Activated CD4-positive, alpha-beta memory T cell treated with anti-CD3 and anti-CD28 coated beads, Interleukin-2, amount 10 ng/mL, durations not matched to agents 7 days and 5 days (primary cell): ENCODE results near the gene DYRK3. TPM values are rescaled to one million over a fixed set of nuclear protein-coding genes. Genes with fewer than 3 reads are reported as not detected.
A peak's percentile ranks its signal among the peaks of the same experiment; 100 is the strongest.

ENCODE experiments used
- CTCF ChIA-PET: fragments of 350-600 bp; sonication (Branson Sonifier 250); formaldehyde crosslinking; loops from one replicate; lab custom pipeline; 2021; ENCODE audit warnings: antibody characterized with exemption, inconsistent platforms; lab: Charles Lee
- POLR2A ChIA-PET: fragments of 350-600 bp; sonication (Branson Sonifier 250); formaldehyde crosslinking; loops from one replicate; lab custom pipeline; 2021; ENCODE audit warnings: antibody characterized with exemption; lab: Charles Lee
- DNase-seq: peaks from one replicate; pipeline ENCODE4 v3.0.0-alpha.2; 2020
- H3K27ac Mint-ChIP-seq: one replicate; pipeline ENCODE4 v1.8.0; 2021; ENCODE audit warnings: mild to moderate bottlenecking, mixed read lengths
- H3K27me3 Mint-ChIP-seq: one replicate; pipeline ENCODE4 v1.8.0; 2021; ENCODE audit warnings: mixed read lengths
- H3K36me3 Mint-ChIP-seq: one replicate; pipeline ENCODE4 v1.8.0; 2021; ENCODE audit warnings: low read depth, mixed read lengths
- H3K4me1 Mint-ChIP-seq: one replicate; pipeline ENCODE4 v1.8.0; 2021; ENCODE audit warnings: mixed read lengths
- H3K4me3 Mint-ChIP-seq: one replicate; pipeline ENCODE4 v1.8.0; 2021; ENCODE audit warnings: mild to moderate bottlenecking, mixed read lengths
- H3K9me3 Mint-ChIP-seq: one replicate; pipeline ENCODE4 v1.8.0; 2021; ENCODE audit warnings: mixed read lengths
- total RNA-seq, 2 experiments: library from RNA; stranded (reverse); gene quantifications; one replicate each; pipeline ENCODE4 v1.2.3, GENCODE V29; 2021

Gene DYRK3
- total RNA-seq, 2 experiments from 2014 or later = 8.8 to 9.2 TPM

GRCh38 chr1:206676499-206676898 is 41.2 kb downstream of the DYRK3 start:
- H3K27ac Mint-ChIP-seq = no peak overlapping the region
- no peak overlapping the region for H3K4me3 Mint-ChIP-seq
- H3K36me3 Mint-ChIP-seq = no peaks in the 10 kb centered on the region
- no peaks in the 10 kb centered on the region for H3K9me3 Mint-ChIP-seq
- ChIA-PET CTCF (interaction anchor here (1.0 to 1.8 kb wide), 5 partner anchors 9 to 236 kb away, joined by 3 to 6 read pairs (median 5); no protein-coding TSS in a partner anchor), POLR2A (no interaction called here)
- DNase-seq = no peak
- peaks cover 21% of the 10 kb centered on the region for H3K4me1 Mint-ChIP-seq
- H3K27me3 Mint-ChIP-seq = no peaks in the 10 kb centered on the region

DNA sequence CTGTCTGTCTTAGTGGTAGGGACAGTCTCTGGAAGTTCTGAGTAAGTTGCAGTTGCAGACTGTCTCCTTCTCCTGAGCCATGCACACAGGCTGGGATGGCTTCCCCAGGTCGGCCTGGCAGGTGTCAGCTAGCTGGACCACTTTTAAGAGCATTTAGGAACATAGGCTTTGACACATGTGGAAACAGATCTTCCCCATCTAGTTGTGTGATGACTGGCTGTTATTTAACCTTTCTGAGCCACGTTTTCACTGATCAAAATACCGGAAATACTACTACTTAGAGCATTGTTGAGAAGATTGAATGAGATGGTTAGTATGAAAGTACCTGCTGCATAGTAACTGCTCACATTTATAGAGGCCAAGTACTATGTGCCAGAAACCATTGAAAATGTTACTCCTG is 43.2 kb downstream of the DYRK3 start:
- DNase-seq = no peak
- H3K27ac Mint-ChIP-seq = no peak overlapping the region
- no peaks in the 10 kb centered on the region for H3K27me3 Mint-ChIP-seq
- no peaks in the 10 kb centered on the region for H3K9me3 Mint-ChIP-seq
- no peak overlapping the region for H3K4me3 Mint-ChIP-seq
- ChIA-PET CTCF (interaction anchor here (2.0 kb wide), 1 partner anchor 14 kb away, joined by 5 read pairs; no protein-coding TSS in a partner anchor), POLR2A (interaction anchor here (0.7 kb wide), 1 partner anchor 196 kb away, joined by 4 read pairs; no protein-coding TSS in a partner anchor)
- H3K36me3 Mint-ChIP-seq = no peaks in the 10 kb centered on the region
- peaks cover 22% of the 10 kb centered on the region for H3K4me1 Mint-ChIP-seq

GRCh38 chr1:206679738-206680211 is 44.4 kb downstream of the DYRK3 start:
- ChIA-PET CTCF (interaction anchor here (0.6 to 2.0 kb wide), 5 partner anchors 12 to 373 kb away, joined by 3 to 5 read pairs (median 3); no protein-coding TSS in a partner anchor), POLR2A (interaction anchor here (1.0 kb wide), 1 partner anchor 9 kb away, joined by 3 read pairs; no protein-coding TSS in a partner anchor)
- Mint-ChIP-seq H3K9me3 (no peaks in the 10 kb centered on the region), H3K4me3 (no peak overlapping the region), H3K27ac (no peak overlapping the region), H3K4me1 (peaks cover 29% of the 10 kb centered on the region), H3K27me3 (peaks cover 4% of the 10 kb centered on the region), H3K36me3 (no peaks in the 10 kb centered on the region)
- no peak for DNase-seq

DNA sequence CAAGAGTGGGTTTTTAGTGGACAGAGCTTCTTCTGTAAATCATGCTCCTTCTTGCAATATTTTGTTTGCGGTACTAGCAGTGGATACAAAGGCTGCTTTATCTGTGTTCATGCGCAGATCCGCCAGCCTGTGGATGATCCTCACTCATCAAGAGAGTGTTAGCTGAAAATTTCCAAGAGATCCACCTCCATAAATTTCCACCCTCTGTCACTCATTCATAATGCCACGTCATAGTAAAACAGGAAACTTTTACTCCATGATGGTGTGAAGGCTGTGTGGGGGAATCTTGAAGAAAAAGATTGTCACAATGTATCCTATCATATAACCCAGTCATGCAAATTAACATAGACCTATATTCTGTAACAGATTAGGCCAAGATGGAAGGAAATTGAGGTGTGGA is 44.9 kb downstream of the DYRK3 start:
- peaks cover 29% of the 10 kb centered on the region for H3K4me1 Mint-ChIP-seq
- peaks cover 4% of the 10 kb centered on the region for H3K27me3 Mint-ChIP-seq
- no peaks in the 10 kb centered on the region for H3K36me3 Mint-ChIP-seq
- H3K27ac Mint-ChIP-seq = no peak overlapping the region
- ChIA-PET POLR2A (interaction anchor here (1.0 kb wide), 1 partner anchor 9 kb away, joined by 3 read pairs; no protein-coding TSS in a partner anchor), CTCF (interaction anchor here (0.6 to 2.0 kb wide), 4 partner anchors 13 to 137 kb away, joined by 3 to 5 read pairs (median 4); no protein-coding TSS in a partner anchor)
- no peak overlapping the region for H3K4me3 Mint-ChIP-seq
- DNase-seq = no peak
- H3K9me3 Mint-ChIP-seq = no peaks in the 10 kb centered on the region

DNA sequence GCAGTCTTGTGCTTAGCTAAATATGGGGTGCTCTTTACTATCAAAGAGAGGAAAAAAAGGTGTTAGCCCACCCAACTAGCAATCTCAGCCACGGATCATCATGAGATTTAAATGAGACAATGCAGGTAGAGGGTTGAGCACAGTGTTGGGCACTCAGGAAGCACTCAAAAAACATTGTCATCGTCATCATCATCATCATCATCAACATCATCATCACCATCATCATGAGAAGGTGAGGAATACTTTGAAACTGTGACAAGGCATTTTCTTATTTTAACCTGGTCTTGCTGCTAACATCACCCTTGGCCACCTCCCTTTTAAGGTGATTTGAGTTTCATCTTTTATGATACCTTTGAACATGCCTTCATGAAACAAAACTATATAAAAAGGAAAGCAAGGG is 46.0 kb downstream of the DYRK3 start:
- Mint-ChIP-seq H3K9me3 (no peaks in the 10 kb centered on the region), H3K36me3 (peaks cover 2% of the 10 kb centered on the region), H3K27ac (no peak overlapping the region), H3K27me3 (peaks cover 4% of the 10 kb centered on the region), H3K4me1 (peaks cover 29% of the 10 kb centered on the region), H3K4me3 (no peak overlapping the region)
- ChIA-PET POLR2A (no interaction called here), CTCF (no interaction called here)
- no peak for DNase-seq

- peaks cover 36% of the 10 kb centered on the region for H3K4me1 Mint-ChIP-seq
Measured at GRCh38 chr1:206682111-206682510, 46.8 kb downstream of the DYRK3 start.

GRCh38 chr1:206683313-206683712 is 48.0 kb downstream of the DYRK3 start:
- H3K4me3 Mint-ChIP-seq = no peak overlapping the region
- H3K9me3 Mint-ChIP-seq = no peaks in the 10 kb centered on the region
- peaks cover 48% of the 10 kb centered on the region for H3K4me1 Mint-ChIP-seq
- DNase-seq = no peak
- POLR2A ChIA-PET = interaction anchor here (1.1 to 1.7 kb wide), 4 partner anchors 16 to 74 kb away, joined by 3 to 6 read pairs (median 6); partner anchors contain the start of genes DYRK3 and EIF2D
- CTCF ChIA-PET = interaction anchor here (1.8 kb wide), 1 partner anchor 204 kb away, joined by 4 read pairs; no protein-coding TSS in a partner anchor
- H3K36me3 Mint-ChIP-seq = peaks cover 2% of the 10 kb centered on the region
- no peak overlapping the region for H3K27ac Mint-ChIP-seq
- H3K27me3 Mint-ChIP-seq = peaks cover 4% of the 10 kb centered on the region

More at GRCh38 chr1:206682111-206682510, 46.8 kb downstream of the DYRK3 start:
- ChIA-PET POLR2A (interaction anchor here (0.7 kb wide), 1 partner anchor 176 kb away, joined by 3 read pairs; no protein-coding TSS in a partner anchor), CTCF (interaction anchor here (1.2 kb wide), 1 partner anchor 18 kb away, joined by 3 read pairs; no protein-coding TSS in a partner anchor)
- Mint-ChIP-seq H3K36me3 (peaks cover 2% of the 10 kb centered on the region), H3K9me3 (no peaks in the 10 kb centered on the region), H3K27me3 (peaks cover 4% of the 10 kb centered on the region), H3K27ac (no peak overlapping the region), H3K4me3 (no peak overlapping the region)
- DNase-seq = no peak

GRCh38 chr1:206684003-206684402 is 48.7 kb downstream of the DYRK3 start:
- peaks cover 44% of the 10 kb centered on the region for H3K4me1 Mint-ChIP-seq
- peak overlapping the region; percentile 76 for H3K4me3 Mint-ChIP-seq
- H3K9me3 Mint-ChIP-seq = no peaks in the 10 kb centered on the region
- ChIA-PET POLR2A (interaction anchor here (0.6 to 2.9 kb wide), 10 partner anchors 16 to 232 kb away, joined by 3 to 11 read pairs (median 4); partner anchors contain the start of genes DYRK3, EIF2D and RASSF5), CTCF (interaction anchor here (0.9 to 1.8 kb wide), 3 partner anchors 26 to 205 kb away, joined by 3 to 4 read pairs (median 4); no protein-coding TSS in a partner anchor)
- H3K36me3 Mint-ChIP-seq = peaks cover 6% of the 10 kb centered on the region
- H3K27me3 Mint-ChIP-seq = peaks cover 4% of the 10 kb centered on the region
- DNase-seq = no peak
- no peak overlapping the region for H3K27ac Mint-ChIP-seq

GRCh38 chr1:206684478-206685333 is 49.4 kb downstream of the DYRK3 start, which contains the start of gene MAPKAPK2:
Gene MAPKAPK2, plus strand, starts transcription at chr1:206684905. Its CDS starts 325 bp downstream, at chr1:206685230.
- H3K27me3 Mint-ChIP-seq = peaks cover 4% of the 10 kb centered on the region
- peaks cover 42% of the 10 kb centered on the region for H3K4me1 Mint-ChIP-seq
- peak within 1 kb of the TSS; percentile 93 for H3K4me3 Mint-ChIP-seq
- H3K27ac Mint-ChIP-seq = peak within 1 kb of the TSS; percentile 95
- no peaks in the 10 kb centered on the region for H3K9me3 Mint-ChIP-seq
- CTCF ChIA-PET = interaction anchor here (0.9 to 1.8 kb wide), 3 partner anchors 26 to 205 kb away, joined by 3 to 4 read pairs (median 4); no protein-coding TSS in a partner anchor
- DNase-seq = peak; percentile 80
- peaks cover 8% of the 10 kb centered on the region for H3K36me3 Mint-ChIP-seq
- POLR2A ChIA-PET = interaction anchor here (0.6 to 2.9 kb wide), 10 partner anchors 17 to 232 kb away, joined by 3 to 11 read pairs (median 4); partner anchors contain the start of genes DYRK3, EIF2D and RASSF5

GRCh38 chr1:206685334-206685768 is 50.0 kb downstream of the DYRK3 start:
- CTCF ChIA-PET = no interaction called here
- Mint-ChIP-seq H3K27me3 (peaks cover 4% of the 10 kb centered on the region), H3K36me3 (peaks cover 8% of the 10 kb centered on the region), H3K27ac (peak overlapping the region; percentile 95), H3K9me3 (no peaks in the 10 kb centered on the region), H3K4me3 (peak overlapping the region; percentile 93), H3K4me1 (peaks cover 40% of the 10 kb centered on the region)
- no peak for DNase-seq
- POLR2A ChIA-PET = interaction anchor here (0.8 to 2.9 kb wide), 6 partner anchors 15 to 232 kb away, joined by 3 to 11 read pairs (median 4); partner anchors contain the start of gene EIF2D

GRCh38 chr1:206685769-206686477 is 50.6 kb downstream of the DYRK3 start:
- H3K36me3 Mint-ChIP-seq = peaks cover 8% of the 10 kb centered on the region
- H3K27me3 Mint-ChIP-seq = peaks cover 4% of the 10 kb centered on the region
- H3K27ac Mint-ChIP-seq = peak overlapping the region; percentile 98
- peaks cover 41% of the 10 kb centered on the region for H3K4me1 Mint-ChIP-seq
- ChIA-PET CTCF (interaction anchor here (1.0 kb wide), 1 partner anchor 73 kb away, joined by 3 read pairs; no protein-coding TSS in a partner anchor), POLR2A (interaction anchor here (0.8 to 2.9 kb wide), 11 partner anchors 11 to 291 kb away, joined by 3 to 11 read pairs (median 4); partner anchors contain the start of genes EIF2D and FCMR)
- peak; percentile 66 for DNase-seq
- H3K9me3 Mint-ChIP-seq = no peaks in the 10 kb centered on the region
- peak overlapping the region; percentile 100 for H3K4me3 Mint-ChIP-seq
